Measurements from ENCODE around the gene MAJIN. TPM values are rescaled to one million over a fixed set of nuclear protein-coding genes. Genes with fewer than 3 reads are reported as not detected.

The MAJIN gene
- total RNA-seq, 1 donor = not detected

DNA sequence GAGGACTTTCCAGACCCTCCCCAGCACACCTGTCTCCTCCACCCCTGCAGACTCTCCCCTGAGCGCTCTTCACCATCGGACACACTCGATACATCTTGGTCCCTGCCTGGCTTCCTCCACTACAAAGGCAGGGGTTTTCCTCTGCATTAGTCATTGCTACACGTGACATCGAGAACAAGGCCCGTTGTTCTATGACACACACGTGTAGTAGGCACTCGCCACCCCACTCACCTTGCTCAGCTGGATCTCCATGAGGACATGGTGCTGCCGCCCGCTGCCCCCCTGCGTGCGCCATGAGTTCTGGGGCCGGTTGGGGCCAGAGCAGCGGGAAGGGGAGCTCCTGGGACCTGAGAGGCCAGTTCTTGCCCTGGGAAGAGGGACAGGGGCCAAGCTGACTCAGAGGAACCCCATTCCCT lies 71.6 kb downstream of the MAJIN start:
- DNase-seq (ENCODE audit: low read depth) = no peak
- TF ChIP-seq, protein P1, sequence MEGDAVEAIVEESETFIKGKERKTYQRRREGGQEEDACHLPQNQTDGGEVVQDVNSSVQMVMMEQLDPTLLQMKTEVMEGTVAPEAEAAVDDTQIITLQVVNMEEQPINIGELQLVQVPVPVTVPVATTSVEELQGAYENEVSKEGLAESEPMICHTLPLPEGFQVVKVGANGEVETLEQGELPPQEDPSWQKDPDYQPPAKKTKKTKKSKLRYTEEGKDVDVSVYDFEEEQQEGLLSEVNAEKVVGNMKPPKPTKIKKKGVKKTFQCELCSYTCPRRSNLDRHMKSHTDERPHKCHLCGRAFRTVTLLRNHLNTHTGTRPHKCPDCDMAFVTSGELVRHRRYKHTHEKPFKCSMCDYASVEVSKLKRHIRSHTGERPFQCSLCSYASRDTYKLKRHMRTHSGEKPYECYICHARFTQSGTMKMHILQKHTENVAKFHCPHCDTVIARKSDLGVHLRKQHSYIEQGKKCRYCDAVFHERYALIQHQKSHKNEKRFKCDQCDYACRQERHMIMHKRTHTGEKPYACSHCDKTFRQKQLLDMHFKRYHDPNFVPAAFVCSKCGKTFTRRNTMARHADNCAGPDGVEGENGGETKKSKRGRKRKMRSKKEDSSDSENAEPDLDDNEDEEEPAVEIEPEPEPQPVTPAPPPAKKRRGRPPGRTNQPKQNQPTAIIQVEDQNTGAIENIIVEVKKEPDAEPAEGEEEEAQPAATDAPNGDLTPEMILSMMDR (IDR thresholded peaks at IDR 0.05; ENCODE audit: insufficient read depth, low read depth, low read length) = no peak
- H3K4me3 ChIP-seq (ENCODE audit: low read depth, low read length) = no peak overlapping the region

DNA sequence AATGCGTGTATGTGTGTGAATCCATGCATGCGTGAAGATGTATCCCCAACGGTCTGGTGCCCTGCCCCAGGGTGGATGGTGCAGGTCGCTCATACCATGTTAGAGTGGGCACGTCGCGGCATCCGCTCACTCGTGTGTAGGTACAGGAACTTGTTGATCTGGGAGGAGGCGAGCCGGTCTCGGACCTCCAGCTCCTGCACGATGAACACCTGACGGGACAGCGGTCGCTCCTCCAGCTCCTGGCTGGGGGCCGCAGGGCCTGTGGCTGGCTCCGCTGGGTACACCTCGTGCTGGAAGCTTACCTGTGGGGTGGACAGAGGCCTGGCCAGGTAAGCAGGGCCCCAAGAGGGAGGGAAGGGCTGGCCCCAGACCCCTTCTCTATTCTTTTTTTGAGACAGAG lies 73.4 kb downstream of the MAJIN start:
- TF ChIP-seq, protein P1 (IDR thresholded peaks at IDR 0.05; ENCODE audit: insufficient read depth, low read depth, low read length) = no peak
- DNase-seq (ENCODE audit: low read depth) = no peak
- no peak overlapping the region for H3K4me3 ChIP-seq (ENCODE audit: low read depth, low read length)

DNA sequence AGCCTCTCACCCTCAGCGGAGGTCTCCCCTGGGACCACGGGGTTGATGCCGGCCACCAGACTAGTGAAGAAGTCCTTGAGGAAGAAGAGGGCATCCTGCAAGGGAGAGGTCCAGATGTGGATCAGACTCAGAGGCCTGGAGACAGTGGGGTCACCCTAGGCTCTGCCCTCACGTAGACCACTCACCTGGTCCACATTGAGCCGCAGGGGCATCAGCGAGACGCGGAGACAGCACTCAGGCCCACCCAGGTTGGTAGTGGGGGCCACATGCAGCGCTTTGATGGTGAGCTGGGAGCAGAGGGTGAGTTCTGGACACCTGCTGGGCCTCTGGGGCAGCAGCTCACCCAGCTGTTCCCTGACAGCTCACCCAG lies 73.8 kb downstream of the MAJIN start:
- DNase-seq (ENCODE audit: low read depth) = no peak
- no peak overlapping the region for H3K4me3 ChIP-seq (ENCODE audit: low read depth, low read length)
- TF ChIP-seq, protein P1 (IDR thresholded peaks at IDR 0.05; ENCODE audit: insufficient read depth, low read depth, low read length) = no peak

DNA sequence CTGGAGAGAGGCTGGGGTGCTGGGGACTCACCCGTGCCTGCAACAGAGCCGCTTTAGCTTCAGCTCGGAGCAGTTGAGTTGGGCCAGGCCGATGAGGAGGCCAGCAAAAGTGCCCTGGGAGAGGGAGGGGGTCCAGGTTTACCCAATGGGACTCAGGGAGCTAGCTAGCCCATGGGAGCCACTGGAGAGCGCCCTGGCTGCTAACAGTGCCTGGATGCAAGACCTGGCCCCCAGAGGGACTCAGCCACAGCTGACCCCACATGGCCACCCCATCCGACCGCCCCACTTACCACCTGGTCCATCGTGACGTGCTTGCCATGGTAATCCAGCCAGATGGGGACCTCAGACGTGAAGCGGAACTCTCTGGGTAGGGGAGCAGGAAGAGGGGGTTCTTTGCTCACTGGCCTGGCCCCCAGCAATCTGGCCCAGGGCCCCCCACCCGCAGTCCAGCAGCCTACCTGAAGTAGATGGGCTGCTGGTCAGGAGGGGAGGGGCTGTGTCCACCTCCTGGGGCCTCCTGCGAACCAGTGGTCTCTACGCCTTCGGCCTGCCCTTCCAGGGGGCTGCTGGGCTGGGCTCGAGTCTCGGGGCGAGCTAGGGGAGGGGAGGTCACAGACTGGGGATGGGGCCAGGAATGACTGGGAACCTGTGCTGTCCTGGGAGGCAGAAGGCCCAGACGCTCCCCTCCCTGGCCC lies 74.4 kb downstream of the MAJIN start:
- TF ChIP-seq, protein P1 (IDR thresholded peaks at IDR 0.05; ENCODE audit: insufficient read depth, low read depth, low read length) = no peak
- H3K4me3 ChIP-seq (ENCODE audit: low read depth, low read length) = no peak overlapping the region
- no peak for DNase-seq (ENCODE audit: low read depth)

DNA sequence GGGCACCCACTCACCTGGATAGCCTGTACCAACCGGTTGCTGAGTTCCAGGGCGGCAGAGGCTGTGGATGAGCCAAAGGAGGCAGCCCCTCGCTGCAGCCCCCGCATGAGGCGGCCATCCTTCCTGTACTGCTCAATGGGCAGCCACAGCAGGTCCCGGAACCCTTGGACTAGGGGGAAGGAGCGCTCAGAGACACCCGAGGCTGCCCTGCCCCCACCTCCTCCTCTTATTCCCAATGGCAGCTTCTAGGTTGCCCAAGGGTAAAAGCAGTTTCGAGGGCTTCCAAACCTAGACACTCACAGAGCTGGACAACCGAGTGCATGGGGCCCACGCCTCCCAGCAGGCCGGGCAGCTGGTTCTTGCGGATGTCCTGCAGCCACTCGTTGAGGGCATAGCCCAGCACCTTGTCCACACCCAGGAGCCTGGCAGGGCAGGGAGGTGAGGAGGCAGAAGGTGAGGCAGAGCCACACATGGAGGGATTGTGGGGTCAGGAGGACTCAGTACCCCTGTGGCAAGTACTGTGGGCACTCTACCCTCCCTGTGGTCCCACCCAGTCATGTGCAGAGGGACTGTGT lies 75.4 kb downstream of the MAJIN start:
- no peak for DNase-seq (ENCODE audit: low read depth)
- TF ChIP-seq, protein P1 (IDR thresholded peaks at IDR 0.05; ENCODE audit: insufficient read depth, low read depth, low read length) = no peak

DNA sequence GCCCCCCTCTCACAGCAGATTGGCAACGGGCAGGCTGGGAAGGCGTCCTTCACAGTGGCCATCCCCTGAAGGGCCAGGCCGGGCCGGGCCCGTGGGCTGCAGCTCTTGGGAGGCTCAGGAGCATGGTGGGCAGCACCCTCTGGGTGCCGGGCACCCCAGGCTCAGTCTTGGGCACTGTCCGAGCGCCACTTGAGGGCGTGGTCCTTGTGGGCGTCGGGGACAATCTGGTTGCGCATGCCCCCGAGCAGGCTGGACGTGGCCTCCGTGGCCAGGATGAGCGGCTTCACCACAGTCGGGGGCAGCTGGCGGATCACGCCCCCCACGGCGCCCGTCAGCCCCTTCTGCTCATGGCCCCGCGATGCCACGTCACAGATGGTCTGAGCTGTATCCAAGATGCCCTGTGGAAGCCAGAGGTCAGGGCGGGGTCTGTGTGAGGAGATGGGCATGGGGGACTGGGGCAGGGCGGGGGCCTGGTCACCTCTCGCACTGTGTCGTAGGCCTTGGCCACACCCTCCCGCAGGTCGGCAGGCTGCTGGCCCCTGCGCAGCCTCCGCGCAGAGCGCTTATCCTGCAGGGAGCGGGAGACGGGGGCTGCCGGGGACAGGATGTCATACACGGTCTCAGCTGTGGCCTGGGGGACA lies 77.0 kb downstream of the MAJIN start:
- no peak overlapping the region for H3K4me3 ChIP-seq (ENCODE audit: low read depth, low read length)
- DNase-seq (ENCODE audit: low read depth) = no peak
- TF ChIP-seq, protein P1 (IDR thresholded peaks at IDR 0.05; ENCODE audit: insufficient read depth, low read depth, low read length) = no peak

More for the DNA sequence above, 75.4 kb downstream of the MAJIN start:
- no peak overlapping the region for H3K4me3 ChIP-seq (ENCODE audit: low read depth, low read length)
